GM13977 (cell line): ENCODE measurements around the gene SLC35F1.

Experiments used
- DNase-seq: peaks from one replicate; pipeline ENCODE4 v3.0.0; 2012; ENCODE audit warnings: low spot score
- CTCF ChIP-seq: IDR thresholded peaks from 2 replicates; pipeline ENCODE4 v1.5.1; 2012; ENCODE audit warnings: mild to moderate bottlenecking, control low read depth; ENCODE audit not compliant: insufficient read depth; ENCODE audit errors: extremely low read depth, missing control alignments
- in situ Hi-C: fragments of 300-500 bp; cut with MboI; formaldehyde crosslinking; loops from one replicate; pipeline ENCODE4 v1.12.0; 2022; ENCODE audit warnings: low sequenced_read_pairs, low pct_unique_long_range_greater_than_20kb, mixed read lengths, inconsistent platforms; ENCODE audit not compliant: unreplicated experiment

The SLC35F1 gene

GRCh38 chr6:117911660-117912059 is 4.6 kb downstream of the SLC35F1 start:
- no peak for DNase-seq
- TF ChIP-seq CTCF, result no peak
- in situ Hi-C loops, result no loop called here

GRCh38 chr6:117915846-117916245 is 8.8 kb downstream of the SLC35F1 start:
- TF ChIP-seq CTCF, result no peak
- in situ Hi-C loops, result no loop called here
- DNase-seq, result no peak

GRCh38 chr6:117916483-117916882 is 9.4 kb downstream of the SLC35F1 start:
- in situ Hi-C loops, result no loop called here
- DNase-seq, result no peak

GRCh38 chr6:117917176-117917575 is 10.1 kb downstream of the SLC35F1 start:
- no peak for DNase-seq
- no peak for TF ChIP-seq CTCF

More at GRCh38 chr6:117916483-117916882, 9.4 kb downstream of the SLC35F1 start:
- no peak for TF ChIP-seq CTCF

GRCh38 chr6:117918454-117918853 is 11.4 kb downstream of the SLC35F1 start:
- no peak for TF ChIP-seq CTCF
- in situ Hi-C loops, result no loop called here
- DNase-seq, result no peak

More at GRCh38 chr6:117917176-117917575, 10.1 kb downstream of the SLC35F1 start:
- in situ Hi-C loops, result no loop called here

GRCh38 chr6:117919275-117919674 is 12.2 kb downstream of the SLC35F1 start:
- TF ChIP-seq CTCF, result no peak
- in situ Hi-C loops, result no loop called here
- DNase-seq, result no peak
